WTC11 (cell line): Measurements from ENCODE around the gene GUCY1A2.

ENCODE experiments used
- ELF4 ChIP-seq: sonication (generic); formaldehyde crosslinking; IDR thresholded peaks from 2 replicates; pipeline ENCODE4 v1.8.1; 2022; ENCODE audit warnings: low read depth, mild to moderate bottlenecking, moderate library complexity, missing genetic modification reagents
- FOXK1 ChIP-seq: sonication (generic); formaldehyde crosslinking; IDR thresholded peaks from 2 replicates; pipeline ENCODE4 v1.8.0; 2022; ENCODE audit warnings: mild to moderate bottlenecking, moderate library complexity, missing genetic modification reagents
- TF ChIP-seq, protein P1 (sequence below): sonication (generic); formaldehyde crosslinking; conservative IDR thresholded peaks from 2 replicates; pipeline ENCODE4 v1.8.1; 2022; ENCODE audit warnings: mild to moderate bottlenecking, missing genetic modification reagents
- TF ChIP-seq, protein P2 (sequence below): fragments of 200-600 bp; IDR thresholded peaks from 2 replicates; pipeline ENCODE4 v1.8.0; 2022; ENCODE audit warnings: antibody characterized with exemption

DNA sequence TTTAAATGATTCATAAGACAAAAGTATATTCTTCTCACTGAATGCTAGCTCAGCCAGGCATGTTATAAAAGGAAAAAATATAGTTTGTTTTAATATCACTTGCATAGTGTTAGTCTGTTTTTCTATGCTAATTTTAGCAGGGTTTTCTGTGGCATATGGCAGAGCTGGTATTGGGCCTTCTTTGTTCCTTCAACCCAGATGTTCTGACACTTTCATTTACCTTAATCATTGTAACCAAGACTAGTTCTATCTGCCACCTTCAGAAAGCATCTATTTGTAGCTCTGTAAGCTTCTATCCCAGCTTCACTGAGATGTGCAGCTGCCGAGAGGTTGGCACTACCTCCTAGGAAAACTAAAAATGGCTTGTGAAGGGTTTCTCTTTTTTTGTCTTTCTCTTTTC lies 338.7 kb downstream of the GUCY1A2 start:
- no peak for TF ChIP-seq FOXK1
- TF ChIP-seq, protein P1, sequence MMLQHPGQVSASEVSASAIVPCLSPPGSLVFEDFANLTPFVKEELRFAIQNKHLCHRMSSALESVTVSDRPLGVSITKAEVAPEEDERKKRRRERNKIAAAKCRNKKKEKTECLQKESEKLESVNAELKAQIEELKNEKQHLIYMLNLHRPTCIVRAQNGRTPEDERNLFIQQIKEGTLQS (CRISPR knock-in tag) = no peak
- TF ChIP-seq, protein P2, sequence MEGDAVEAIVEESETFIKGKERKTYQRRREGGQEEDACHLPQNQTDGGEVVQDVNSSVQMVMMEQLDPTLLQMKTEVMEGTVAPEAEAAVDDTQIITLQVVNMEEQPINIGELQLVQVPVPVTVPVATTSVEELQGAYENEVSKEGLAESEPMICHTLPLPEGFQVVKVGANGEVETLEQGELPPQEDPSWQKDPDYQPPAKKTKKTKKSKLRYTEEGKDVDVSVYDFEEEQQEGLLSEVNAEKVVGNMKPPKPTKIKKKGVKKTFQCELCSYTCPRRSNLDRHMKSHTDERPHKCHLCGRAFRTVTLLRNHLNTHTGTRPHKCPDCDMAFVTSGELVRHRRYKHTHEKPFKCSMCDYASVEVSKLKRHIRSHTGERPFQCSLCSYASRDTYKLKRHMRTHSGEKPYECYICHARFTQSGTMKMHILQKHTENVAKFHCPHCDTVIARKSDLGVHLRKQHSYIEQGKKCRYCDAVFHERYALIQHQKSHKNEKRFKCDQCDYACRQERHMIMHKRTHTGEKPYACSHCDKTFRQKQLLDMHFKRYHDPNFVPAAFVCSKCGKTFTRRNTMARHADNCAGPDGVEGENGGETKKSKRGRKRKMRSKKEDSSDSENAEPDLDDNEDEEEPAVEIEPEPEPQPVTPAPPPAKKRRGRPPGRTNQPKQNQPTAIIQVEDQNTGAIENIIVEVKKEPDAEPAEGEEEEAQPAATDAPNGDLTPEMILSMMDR = no peak
- no peak for TF ChIP-seq ELF4 (CRISPR knock-in tag)
